ENCODE data around the gene BCKDHB.
"Not testable (repeated sequence)": the region's sequence is repeated elsewhere in the genome, so short reads cannot be mapped to it uniquely, and the experiment has no call there.

GRCh38 chr6:80238754-80239153 is 132.3 kb downstream of the BCKDHB start:
- TF ChIP-seq SUZ12, FOXK2 (IDR thresholded peaks at IDR 0.05): not testable (repeated sequence)
